Neutrophil (primary cell): Measurements from ENCODE around the gene EYS.

Source experiments
- H3K27ac ChIP-seq: fragments of 200-600 bp; sonication (generic); 2 replicates; pipeline ENCODE4 v1.5.1; 2016; ENCODE audit warnings: mild to moderate bottlenecking, moderate library complexity
- H3K27me3 ChIP-seq: fragments of 200-600 bp; sonication (generic); 2 replicates; pipeline ENCODE4 v1.6.0; 2016; ENCODE audit warnings: mild to moderate bottlenecking
- H3K36me3 ChIP-seq: fragments of 200-600 bp; sonication (generic); 2 replicates; pipeline ENCODE4 v1.5.1; 2017
- H3K4me1 ChIP-seq, 2 experiments: fragments of 200-600 bp in 1 of 2; sonication (generic) in 1 of 2; 1 replicate in 1 of 2; 2 replicates in 1 of 2; pipeline versions ENCODE4 v1.5.1 to v1.6.1; 2013 to 2016; ENCODE audit warnings: low read depth in 1 of 2, low read length in 1 of 2, mild to moderate bottlenecking in 1 of 2, moderate library complexity in 1 of 2; ENCODE audit not compliant: control insufficient read depth in 1 of 2, insufficient read depth in 1 of 2
- H3K4me3 ChIP-seq, 2 experiments: fragments of 200-600 bp in 1 of 2; sonication (generic) in 1 of 2; 1 replicate in 1 of 2; 2 replicates in 1 of 2; pipeline ENCODE4 v1.5.1; 2013 to 2016; ENCODE audit warnings: low read depth in 1 of 2, low read length in 1 of 2, mild to moderate bottlenecking in 1 of 2, moderate library complexity in 1 of 2
- H3K9me3 ChIP-seq: fragments of 200-600 bp; sonication (generic); 2 replicates; pipeline ENCODE4 v1.5.1; 2016
- CTCF ChIP-seq: fragments of 200-600 bp; sonication (generic); IDR thresholded peaks from 2 replicates; pipeline ENCODE4 v1.5.1; 2016; ENCODE audit warnings: antibody characterized with exemption

The EYS gene

GRCh38 chr6:63797721-63798120 is 1909.3 kb downstream of the EYS start:
- TF ChIP-seq CTCF, result no peak
- peaks cover 24 to 45% of the 10 kb centered on the region in 2 experiments for H3K4me1 ChIP-seq
- H3K36me3 ChIP-seq, result no peaks in the 10 kb centered on the region
- no peak overlapping the region for H3K27ac ChIP-seq
- no peak overlapping the region for H3K4me3 ChIP-seq
- no peaks in the 10 kb centered on the region for H3K27me3 ChIP-seq
- H3K9me3 ChIP-seq, result no peaks in the 10 kb centered on the region

GRCh38 chr6:63795826-63796225 is 1911.2 kb downstream of the EYS start:
- Histone ChIP-seq H3K36me3 (no peaks in the 10 kb centered on the region), H3K27me3 (no peaks in the 10 kb centered on the region), H3K4me1 (peaks cover 24 to 41% of the 10 kb centered on the region in 2 experiments), H3K27ac (no peak overlapping the region), H3K9me3 (no peaks in the 10 kb centered on the region), H3K4me3 (no peak overlapping the region)
- no peak for TF ChIP-seq CTCF

GRCh38 chr6:63795006-63795405 is 1912.0 kb downstream of the EYS start:
- peak overlapping the region; percentile 74 for H3K27ac ChIP-seq
- TF ChIP-seq CTCF, result no peak
- no peaks in the 10 kb centered on the region for H3K27me3 ChIP-seq
- H3K4me3 ChIP-seq, result no peak overlapping the region
- H3K36me3 ChIP-seq, result no peaks in the 10 kb centered on the region
- H3K9me3 ChIP-seq, result no peaks in the 10 kb centered on the region
- H3K4me1 ChIP-seq, result peaks cover 24 to 39% of the 10 kb centered on the region in 2 experiments

GRCh38 chr6:63793465-63794137 is 1913.4 kb downstream of the EYS start:
- no peaks in the 10 kb centered on the region for H3K9me3 ChIP-seq
- peaks cover 24 to 35% of the 10 kb centered on the region in 2 experiments for H3K4me1 ChIP-seq
- no peaks in the 10 kb centered on the region for H3K36me3 ChIP-seq
- H3K27me3 ChIP-seq, result no peaks in the 10 kb centered on the region
- H3K27ac ChIP-seq, result peak overlapping the region; percentile 74
- no peak overlapping the region for H3K4me3 ChIP-seq
- TF ChIP-seq CTCF, result no peak

- no peaks in the 10 kb centered on the region for H3K9me3 ChIP-seq
- no peaks in the 10 kb centered on the region for H3K27me3 ChIP-seq
- H3K4me1 ChIP-seq, result peaks cover 24 to 36% of the 10 kb centered on the region in 2 experiments
- no peak overlapping the region for H3K4me3 ChIP-seq
- peak overlapping the region; percentile 74 for H3K27ac ChIP-seq
- TF ChIP-seq CTCF, result no peak
- H3K36me3 ChIP-seq, result no peaks in the 10 kb centered on the region
Measured at GRCh38 chr6:63792736-63793464, 1914.1 kb downstream of the EYS start.
